Astrocyte of the cerebellum (primary cell): ENCODE data around the gene MFSD2A.

ENCODE experiments used
- DNase-seq: peaks from one replicate; pipeline ENCODE4 v3.0.0-alpha.2; 2011; ENCODE audit warnings: low read depth
- H3K4me3 ChIP-seq: 2 replicates; pipeline ENCODE4 v1.5.1; 2011; ENCODE audit warnings: mild to moderate bottlenecking, low read depth, low read length, moderate library complexity
- CTCF ChIP-seq: IDR thresholded peaks from 2 replicates; pipeline ENCODE4 v1.5.1; 2012; ENCODE audit warnings: low read length, low read depth, moderate library complexity, mild to moderate bottlenecking; ENCODE audit errors: missing control alignments
- in situ Hi-C: cut with HindIII; loops from 2 replicates; pipeline ENCODE4 v1.10.0; 2017; ENCODE audit warnings: low sequenced_read_pairs

MFSD2A gene

GRCh38 chr1:39987869-39988268 is 32.9 kb downstream of the MFSD2A start:
- in situ Hi-C loops = no loop called here
- TF ChIP-seq CTCF = no peak
- no peak overlapping the region for H3K4me3 ChIP-seq
- DNase-seq = no peak

GRCh38 chr1:39988618-39989343 is 33.8 kb downstream of the MFSD2A start:
- in situ Hi-C loops = no loop called here
- DNase-seq = no peak
- H3K4me3 ChIP-seq = no peak overlapping the region
- no peak for TF ChIP-seq CTCF

GRCh38 chr1:39990428-39990827 is 35.5 kb downstream of the MFSD2A start:
- H3K4me3 ChIP-seq = no peak overlapping the region
- TF ChIP-seq CTCF = no peak
- DNase-seq = no peak
- in situ Hi-C loops = no loop called here

- H3K4me3 ChIP-seq = no peak overlapping the region
- TF ChIP-seq CTCF = no peak
- DNase-seq = no peak
- in situ Hi-C loops = no loop called here
Measured at GRCh38 chr1:39992234-39992633, 37.3 kb downstream of the MFSD2A start.

GRCh38 chr1:39992888-39993287 is 37.9 kb downstream of the MFSD2A start:
- DNase-seq = no peak
- no peak for TF ChIP-seq CTCF
- H3K4me3 ChIP-seq = no peak overlapping the region
- in situ Hi-C loops = no loop called here

- no peak for TF ChIP-seq CTCF
- DNase-seq = no peak
- no peak overlapping the region for H3K4me3 ChIP-seq
- in situ Hi-C loops = no loop called here
Measured at GRCh38 chr1:39995973-39996393, 41.0 kb downstream of the MFSD2A start.
